Mesenchymal stem cell (in vitro differentiated cells and primary cell): ENCODE measurements around the gene PRRC1.

Source experiments
- DNase-seq: peaks from one replicate; pipeline ENCODE4 v3.0.0-alpha.2; 2013
- H2AFZ ChIP-seq: one replicate; pipeline ENCODE4 v1.6.1; 2013; ENCODE audit warnings: low read depth, mild to moderate bottlenecking, control low read depth, inconsistent platforms, low read length, moderate library complexity
- H2AK5ac ChIP-seq: 2 replicates; pipeline ENCODE4 v1.6.1; 2013; ENCODE audit warnings: low read length, moderate library complexity, mild to moderate bottlenecking, inconsistent platforms; ENCODE audit not compliant: severe bottlenecking
- H2BK120ac ChIP-seq: one replicate; pipeline ENCODE4 v1.6.1; 2013; ENCODE audit warnings: low read depth, mild to moderate bottlenecking, inconsistent platforms, low read length, moderate library complexity
- H2BK12ac ChIP-seq, 2 experiments: one replicate each; pipeline ENCODE4 v1.6.1; 2013; ENCODE audit warnings: inconsistent platforms in 2 of 2, low read length in 2 of 2, mild to moderate bottlenecking in 2 of 2, moderate library complexity in 2 of 2, control low read depth in 1 of 2
- H2BK15ac ChIP-seq: one replicate; pipeline ENCODE4 v1.6.1; 2013; ENCODE audit warnings: mild to moderate bottlenecking, low read depth, inconsistent platforms; ENCODE audit not compliant: poor library complexity, severe bottlenecking
- H2BK5ac ChIP-seq: 2 replicates; pipeline ENCODE4 v1.6.1; 2013; ENCODE audit warnings: low read depth, mild to moderate bottlenecking, low read length, control low read depth, inconsistent platforms; ENCODE audit not compliant: poor library complexity, severe bottlenecking
- H3K14ac ChIP-seq, 2 experiments: one replicate each; pipeline ENCODE4 v1.6.1; 2013; ENCODE audit warnings: inconsistent platforms in 2 of 2, low read length in 2 of 2, control low read depth in 1 of 2, mild to moderate bottlenecking in 1 of 2, moderate library complexity in 1 of 2
- H3K18ac ChIP-seq, 2 experiments: one replicate each; pipeline ENCODE4 v1.6.1; 2013; ENCODE audit warnings: inconsistent platforms in 2 of 2, low read length in 2 of 2, control low read depth in 1 of 2, low read depth in 1 of 2, mild to moderate bottlenecking in 1 of 2
- H3K23ac ChIP-seq, 2 experiments: one replicate each; pipeline ENCODE4 v1.6.1; 2013; ENCODE audit warnings: inconsistent platforms in 2 of 2, low read length in 2 of 2, mild to moderate bottlenecking in 2 of 2, moderate library complexity in 2 of 2, control low read depth in 1 of 2
- H3K27ac ChIP-seq: 2 replicates; pipeline ENCODE4 v1.5.1; 2013; ENCODE audit warnings: mild to moderate bottlenecking, moderate library complexity, low read length, control low read depth, inconsistent platforms; ENCODE audit not compliant: poor library complexity, severe bottlenecking
- H3K27me3 ChIP-seq, 2 experiments: 2 replicates each; pipeline versions ENCODE4 v1.6.1 to v1.7.0; 2013; ENCODE audit warnings: low read length in 2 of 2, mild to moderate bottlenecking in 2 of 2, moderate library complexity in 2 of 2, control low read depth in 1 of 2, inconsistent platforms in 1 of 2; ENCODE audit not compliant: control insufficient read depth in 1 of 2, insufficient read depth in 1 of 2
- H3K36me3 ChIP-seq, 2 experiments: 2 replicates each; pipeline versions ENCODE4 v1.6.1 to v1.7.0; 2013; ENCODE audit warnings: low read length in 2 of 2, control low read depth in 1 of 2, inconsistent platforms in 1 of 2, low read depth in 1 of 2, mild to moderate bottlenecking in 1 of 2; ENCODE audit not compliant: insufficient read depth in 2 of 2, control insufficient read depth in 1 of 2
- H3K4ac ChIP-seq, 2 experiments: one replicate each; pipeline ENCODE4 v1.6.1; 2013; ENCODE audit warnings: inconsistent platforms in 2 of 2, low read length in 2 of 2, mild to moderate bottlenecking in 2 of 2, moderate library complexity in 2 of 2, control low read depth in 1 of 2, low read depth in 1 of 2
- H3K4me1 ChIP-seq: 2 replicates; pipeline ENCODE4 v1.6.1; 2013; ENCODE audit warnings: low read depth, low read length, control low read depth; ENCODE audit not compliant: control insufficient read depth, insufficient read depth
- H3K4me2 ChIP-seq: 2 replicates; pipeline ENCODE4 v1.6.1; 2013; ENCODE audit warnings: low read length, mild to moderate bottlenecking, inconsistent platforms; ENCODE audit not compliant: poor library complexity, severe bottlenecking
- H3K4me3 ChIP-seq, 2 experiments: 2 replicates each; pipeline versions ENCODE4 v1.5.1 to v1.7.0; 2013; ENCODE audit warnings: low read length in 2 of 2, mild to moderate bottlenecking in 2 of 2, control low read depth in 1 of 2, low read depth in 1 of 2; ENCODE audit not compliant: insufficient read depth in 1 of 2
- H3K79me1 ChIP-seq: replicated peaks from 2 replicates; pipeline ENCODE4 v1.6.1; 2013; ENCODE audit warnings: mild to moderate bottlenecking, control low read depth, low read length, inconsistent platforms; ENCODE audit not compliant: poor library complexity, severe bottlenecking
- H3K9ac ChIP-seq: 2 replicates; pipeline ENCODE4 v1.7.0; 2013; ENCODE audit warnings: mild to moderate bottlenecking, low read length, moderate library complexity
- H3K9me3 ChIP-seq: 2 replicates; pipeline ENCODE4 v1.7.0; 2013; ENCODE audit warnings: mild to moderate bottlenecking, low read length; ENCODE audit not compliant: control insufficient read depth
- H4K8ac ChIP-seq: one replicate; pipeline ENCODE4 v1.6.1; 2013; ENCODE audit warnings: inconsistent platforms, mild to moderate bottlenecking, low read length, moderate library complexity
- H4K91ac ChIP-seq: one replicate; pipeline ENCODE4 v1.6.1; 2013; ENCODE audit warnings: mild to moderate bottlenecking, low read length, inconsistent platforms
- WGBS: methylation state at CpG from one replicate; pipeline ENCODE4 v1.1.7; 2013; ENCODE audit warnings: mixed read lengths; 5-methylcytosine and 5-hydroxymethylcytosine counted together

The PRRC1 gene

GRCh38 chr5:127581450-127581849, 64.0 kb downstream of the PRRC1 start:
- Histone ChIP-seq H3K27ac (no peak overlapping the region), H3K14ac (no peak overlapping the region), H2BK120ac (no peak overlapping the region), H3K9ac (no peak overlapping the region), H3K79me1 (no peaks in the 10 kb centered on the region), H4K91ac (no peak overlapping the region), H3K4ac (no peak overlapping the region), H3K23ac (no peak overlapping the region), H4K8ac (no peak overlapping the region), H3K4me2 (no peak overlapping the region), H2AK5ac (no peak overlapping the region), H3K36me3 (no peaks in the 10 kb centered on the region), H3K18ac (no peak overlapping the region), H3K27me3 (no peaks in the 10 kb centered on the region), H2AFZ (no peak overlapping the region), H3K4me3 (no peak overlapping the region), H3K9me3 (no peaks in the 10 kb centered on the region), H2BK12ac (no peak overlapping the region), H3K4me1 (peaks cover 2% of the 10 kb centered on the region), H2BK15ac (no peak overlapping the region), H2BK5ac (no peak overlapping the region)
- 99% methylated on average over 2 of the region's 2 CpGs for WGBS
- DNase-seq = no peak

- Histone ChIP-seq H4K8ac (no peak overlapping the region), H3K4me3 (no peak overlapping the region), H2BK12ac (no peak overlapping the region), H2BK120ac (no peak overlapping the region), H3K79me1 (no peaks in the 10 kb centered on the region), H2BK15ac (no peak overlapping the region), H3K18ac (no peak overlapping the region), H3K4me1 (peaks cover 6% of the 10 kb centered on the region), H2BK5ac (no peak overlapping the region), H3K9me3 (no peaks in the 10 kb centered on the region), H4K91ac (no peak overlapping the region), H3K4me2 (no peak overlapping the region), H3K27me3 (no peaks in the 10 kb centered on the region), H3K9ac (no peak overlapping the region), H3K27ac (no peak overlapping the region), H3K4ac (no peak overlapping the region), H3K36me3 (no peaks in the 10 kb centered on the region), H3K14ac (no peak overlapping the region), H3K23ac (no peak overlapping the region), H2AFZ (no peak overlapping the region), H2AK5ac (no peak overlapping the region)
- DNase-seq = no peak
- WGBS = 97% methylated on average over 2 of the region's 3 CpGs
Observed at GRCh38 chr5:127582773-127583370, 65.4 kb downstream of the PRRC1 start.

GRCh38 chr5:127583866-127584265, 66.4 kb downstream of the PRRC1 start:
- WGBS = 100% methylated on average over 1 of the region's 1 CpG

DNA sequence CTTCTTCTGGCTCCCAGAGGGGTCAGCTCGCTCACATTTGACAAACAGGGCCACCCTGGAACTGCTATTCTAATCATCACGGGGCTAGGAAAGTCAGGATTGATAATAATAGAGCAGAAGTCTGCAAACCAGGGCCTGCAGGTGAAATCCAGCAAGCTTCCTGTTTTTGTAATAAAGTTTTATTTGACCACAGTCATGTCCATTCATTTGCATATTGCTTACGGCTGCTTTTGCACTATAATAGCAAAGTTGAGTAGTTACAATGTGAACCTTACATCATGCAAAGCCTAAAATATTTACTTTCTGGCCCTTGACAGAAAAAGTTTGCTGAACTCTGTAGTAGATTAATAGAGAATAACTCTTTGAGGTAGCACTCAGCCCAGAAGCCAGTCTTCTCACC, 68.2 kb downstream of the PRRC1 start:
- no peak overlapping the region for H2BK15ac ChIP-seq
- WGBS = 70% methylated on average over 2 of the region's 3 CpGs
- H3K9me3 ChIP-seq = no peaks in the 10 kb centered on the region
- H3K4me2 ChIP-seq = peak overlapping the region; percentile 57
- no peak overlapping the region for H2BK12ac ChIP-seq
- H3K14ac ChIP-seq = no peak overlapping the region
- H3K4me3 ChIP-seq = no peak overlapping the region
- H4K91ac ChIP-seq = no peak overlapping the region
- H2BK5ac ChIP-seq = no peak overlapping the region
- H3K79me1 ChIP-seq = no peaks in the 10 kb centered on the region
- peak overlapping the region; percentile 90 for H3K27ac ChIP-seq
- H3K9ac ChIP-seq = no peak overlapping the region
- H4K8ac ChIP-seq = no peak overlapping the region
- no peak overlapping the region for H3K23ac ChIP-seq
- no peaks in the 10 kb centered on the region for H3K27me3 ChIP-seq
- H2BK120ac ChIP-seq = no peak overlapping the region
- H3K4ac ChIP-seq = no peak overlapping the region
- H3K4me1 ChIP-seq = peaks cover 6% of the 10 kb centered on the region
- no peak overlapping the region for H2AK5ac ChIP-seq
- H3K18ac ChIP-seq = no peak overlapping the region
- no peak overlapping the region for H2AFZ ChIP-seq
- DNase-seq = no peak
- H3K36me3 ChIP-seq = no peaks in the 10 kb centered on the region

More at GRCh38 chr5:127583866-127584265, 66.4 kb downstream of the PRRC1 start:
- no peaks in the 10 kb centered on the region for H3K79me1 ChIP-seq
- no peak overlapping the region for H4K91ac ChIP-seq
- H2BK5ac ChIP-seq = no peak overlapping the region
- no peak overlapping the region for H3K4me3 ChIP-seq
- no peak overlapping the region for H4K8ac ChIP-seq
- H2AFZ ChIP-seq = no peak overlapping the region
- H3K9me3 ChIP-seq = no peaks in the 10 kb centered on the region
- no peak overlapping the region for H3K23ac ChIP-seq
- H3K9ac ChIP-seq = no peak overlapping the region
- no peak overlapping the region for H2BK120ac ChIP-seq
- H3K27ac ChIP-seq = no peak overlapping the region
- H3K14ac ChIP-seq = no peak overlapping the region
- no peaks in the 10 kb centered on the region for H3K36me3 ChIP-seq
- no peak for DNase-seq
- peaks cover 6% of the 10 kb centered on the region for H3K4me1 ChIP-seq
- H2BK12ac ChIP-seq = no peak overlapping the region
- H3K4ac ChIP-seq = no peak overlapping the region
- H2BK15ac ChIP-seq = no peak overlapping the region
- H3K18ac ChIP-seq = no peak overlapping the region
- H3K27me3 ChIP-seq = no peaks in the 10 kb centered on the region
- H3K4me2 ChIP-seq = no peak overlapping the region
- no peak overlapping the region for H2AK5ac ChIP-seq
